A172 (cell line): ENCODE data around the gene SMIM10L2A. TPM values are rescaled to one million over a fixed set of nuclear protein-coding genes. Genes with fewer than 3 reads are reported as not detected.
"Not testable (repeated sequence)": the region's sequence is repeated elsewhere in the genome, so short reads cannot be mapped to it uniquely, and the experiment has no call there.

ENCODE experiments used
- DNase-seq: peaks from one replicate; pipeline ENCODE4 v3.0.0-alpha.2; 2015; ENCODE audit warnings: low spot score
- total RNA-seq: library from RNA; depleted of rRNA; stranded (reverse); fragments of >200 nt; shearing (Covaris generic); gene quantifications from 2 replicates; pipeline ENCODE4 v1.2.3, GENCODE V29; 2014; rRNA removed

Gene SMIM10L2A
- total RNA-seq, 1 experiment from 2014 or later = 0.29 TPM

GRCh38 chrX:135453381-135453780, 31.6 kb downstream of the SMIM10L2A start:
- no peak for DNase-seq

- DNase-seq = no peak
Measured at GRCh38 chrX:135454816-135455215, 33.1 kb downstream of the SMIM10L2A start.

GRCh38 chrX:135461756-135462155, 40.0 kb downstream of the SMIM10L2A start:
- DNase-seq = not testable (repeated sequence)

GRCh38 chrX:135463937-135464336, 42.2 kb downstream of the SMIM10L2A start:
- DNase-seq = no peak

- DNase-seq = no peak
Measured at GRCh38 chrX:135476378-135476777, 54.6 kb downstream of the SMIM10L2A start.

GRCh38 chrX:135477576-135477975, 55.8 kb downstream of the SMIM10L2A start:
- DNase-seq = peak; percentile 46

Other genes with a start within 250 kb of the SMIM10L2A start
- not detected in 2 replicates for gene ETDA, start 169.9 kb upstream of the SMIM10L2A start, total RNA-seq
- not detected in 2 replicates for gene ETDC, start 112.5 kb upstream of the SMIM10L2A start, total RNA-seq
- gene ZNF75D, start 77.8 kb upstream of the SMIM10L2A start, total RNA-seq = 1.4 and 3.2 TPM in 2 replicates
- 3.0 and 3.2 TPM in 2 replicates for gene ZNF449, start 77.1 kb upstream of the SMIM10L2A start, total RNA-seq
- 0.14 and 0.38 TPM in 2 replicates for gene INTS6L, start 98.7 kb downstream of the SMIM10L2A start, total RNA-seq